GM23338 (cell line): Measurements from ENCODE around the gene SARM1. TPM values are rescaled to one million over a fixed set of nuclear protein-coding genes. Genes with fewer than 3 reads are reported as not detected.
A peak's percentile ranks its signal among the peaks of the same experiment; 100 is the strongest.

ENCODE experiments used
- ATAC-seq: fragments of 200-7000 bp; cut with Tn5 transposase; 3 replicates; pipeline ENCODE4 v1.9.1; 2020
- DNase-seq: peaks from one replicate; pipeline ENCODE4 v3.0.0-alpha.2; 2015; ENCODE audit warnings: low spot score
- H2AFZ ChIP-seq: fragments of 200-600 bp; sonication (generic); 2 replicates; pipeline ENCODE4 v1.8.0; 2016; ENCODE audit warnings: antibody characterized with exemption, mild to moderate bottlenecking, moderate library complexity
- H3F3A ChIP-seq: fragments of 200-600 bp; sonication (generic); replicated peaks from 2 replicates; pipeline ENCODE4 v1.8.0; 2017; ENCODE audit warnings: antibody characterized with exemption, mixed run types, low read depth
- H3K27ac ChIP-seq: fragments of 200-600 bp; sonication (generic); 2 replicates; pipeline ENCODE4 v1.6.1; 2016; ENCODE audit warnings: low read depth
- H3K27me3 ChIP-seq: fragments of 200-600 bp; sonication (generic); 2 replicates; pipeline ENCODE4 v1.8.0; 2016; ENCODE audit warnings: mild to moderate bottlenecking, mixed run types, moderate library complexity; ENCODE audit not compliant: insufficient read depth
- H3K36me3 ChIP-seq: fragments of 200-600 bp; sonication (generic); 2 replicates; pipeline ENCODE4 v1.8.0; 2016; ENCODE audit warnings: mild to moderate bottlenecking; ENCODE audit not compliant: insufficient read depth
- H3K4me1 ChIP-seq: fragments of 200-600 bp; sonication (generic); 2 replicates; pipeline ENCODE4 v1.8.0; 2016; ENCODE audit warnings: mild to moderate bottlenecking, moderate library complexity; ENCODE audit not compliant: insufficient read depth
- H3K4me2 ChIP-seq: fragments of 200-600 bp; sonication (generic); 2 replicates; pipeline ENCODE4 v1.7.1; 2017; ENCODE audit warnings: mixed run types
- H3K4me3 ChIP-seq: fragments of 200-600 bp; sonication (generic); 2 replicates; pipeline ENCODE4 v1.6.1; 2016; ENCODE audit warnings: mixed run types
- H3K79me2 ChIP-seq: fragments of 200-600 bp; sonication (generic); replicated peaks from 2 replicates; pipeline ENCODE4 v1.8.0; 2017; ENCODE audit warnings: mild to moderate bottlenecking; ENCODE audit not compliant: insufficient read depth
- H3K9me2 ChIP-seq: fragments of 200-600 bp; sonication (generic); 2 replicates; pipeline ENCODE4 v1.8.0; 2017; ENCODE audit not compliant: insufficient read depth
- H4K20me1 ChIP-seq: fragments of 200-600 bp; sonication (generic); replicated peaks from 2 replicates; pipeline ENCODE4 v1.8.0; 2017; ENCODE audit warnings: mild to moderate bottlenecking; ENCODE audit not compliant: insufficient read depth
- H3K27ac Mint-ChIP-seq: 2 replicates; pipeline ENCODE4 v1.8.0; 2020; ENCODE audit warnings: inconsistent platforms, mild to moderate bottlenecking, moderate library complexity, mixed read lengths
- H3K27me3 Mint-ChIP-seq: 3 replicates; pipeline ENCODE4 v1.8.0; 2022; ENCODE audit warnings: low read depth, mild to moderate bottlenecking, moderate library complexity, mixed read lengths, inconsistent platforms; ENCODE audit not compliant: insufficient read depth, poor library complexity
- H3K36me3 Mint-ChIP-seq: 3 replicates; pipeline ENCODE4 v1.8.0; 2021; ENCODE audit warnings: low read depth, mild to moderate bottlenecking, inconsistent platforms, moderate library complexity, mixed read lengths
- H3K4me1 Mint-ChIP-seq: 3 replicates; pipeline ENCODE4 v1.8.0; 2020; ENCODE audit warnings: mild to moderate bottlenecking, inconsistent platforms, mixed read lengths
- H3K4me3 Mint-ChIP-seq: 3 replicates; pipeline ENCODE4 v1.8.0; 2021; ENCODE audit warnings: moderate library complexity, mild to moderate bottlenecking, inconsistent platforms, mixed read lengths
- H3K9me3 Mint-ChIP-seq: 3 replicates; pipeline ENCODE4 v1.8.0; 2020; ENCODE audit warnings: moderate library complexity, mild to moderate bottlenecking, inconsistent platforms, mixed read lengths
- CREB1 ChIP-seq: fragments of 250-450 bp; sonication (Bioruptor Pico); IDR thresholded peaks from 2 replicates; pipeline ENCODE4 v1.5.0; 2020; ENCODE audit warnings: low read depth, mild to moderate bottlenecking, moderate library complexity
- CTCF ChIP-seq, 2 experiments: fragments of 200-600 bp in 1 of 2; sonication (generic) in 1 of 2; conservative IDR thresholded peaks; 2 replicates each; pipeline versions ENCODE4 v1.5.1 to v1.6.1; 2016 to 2017; ENCODE audit warnings: antibody characterized with exemption in 2 of 2, low read depth in 2 of 2, mild to moderate bottlenecking in 2 of 2, moderate library complexity in 1 of 2
- EZH2 ChIP-seq: fragments of 200-600 bp; sonication (generic); IDR thresholded peaks from one replicate; pipeline ENCODE4 v1.8.0; 2017; ENCODE audit warnings: antibody characterized with exemption, mild to moderate bottlenecking, low read depth; ENCODE audit not compliant: unreplicated experiment
- EZH2phosphoT487 ChIP-seq: fragments of 200-600 bp; sonication (generic); IDR thresholded peaks from one replicate; pipeline ENCODE4 v1.8.1; 2018; ENCODE audit warnings: antibody characterized with exemption; ENCODE audit not compliant: unreplicated experiment
- JUNB ChIP-seq: IDR thresholded peaks from one replicate; pipeline ENCODE4 v1.6.1; 2016; ENCODE audit warnings: antibody characterized with exemption; ENCODE audit not compliant: unreplicated experiment
- NANOG ChIP-seq: IDR thresholded peaks from 2 replicates; pipeline ENCODE4 v1.6.1; 2016; ENCODE audit warnings: antibody characterized with exemption, borderline replicate concordance
- POLR2AphosphoS5 ChIP-seq: IDR thresholded peaks from 2 replicates; pipeline ENCODE4 v1.6.1; 2016; ENCODE audit warnings: antibody characterized with exemption, low read depth
- STAT1 ChIP-seq: IDR thresholded peaks from one replicate; pipeline ENCODE4 v1.6.1; 2016; ENCODE audit warnings: antibody characterized with exemption; ENCODE audit not compliant: unreplicated experiment
- ZNF114 ChIP-seq: fragments of 250-450 bp; sonication (Bioruptor Pico); IDR thresholded peaks from 2 replicates; pipeline ENCODE4 v1.5.0; 2020; ENCODE audit warnings: mild to moderate bottlenecking, moderate library complexity
- ZNF331 ChIP-seq: fragments of 250-450 bp; sonication (Bioruptor Pico); IDR thresholded peaks from 2 replicates; pipeline ENCODE4 v1.5.0; 2020; ENCODE audit warnings: low read depth, mild to moderate bottlenecking, moderate library complexity
- ZNF462 ChIP-seq: fragments of 250-450 bp; sonication (Bioruptor Pico); IDR thresholded peaks from 2 replicates; pipeline ENCODE4 v1.5.0; 2020; ENCODE audit warnings: mild to moderate bottlenecking, moderate library complexity
- polyA plus RNA-seq: library from polyadenylated mRNA; unstranded; fragments of >200 nt; fragmentation: Nextera tagmentation; extraction: Ambion mirVana; gene quantifications from 2 replicates; pipeline ENCODE4 v1.2.1, GENCODE V29; 2016
- total RNA-seq: library from RNA; depleted of rRNA; stranded (reverse); fragments of >200 nt; shearing (Covaris generic); gene quantifications from 2 replicates; pipeline ENCODE4 v1.2.3, GENCODE V29; 2014
- TF ChIP-seq, protein P1 (sequence below): IDR thresholded peaks from 2 replicates; pipeline ENCODE4 v1.6.1; 2016; ENCODE audit warnings: antibody characterized with exemption
- TF ChIP-seq, protein P2 (sequence below): IDR thresholded peaks from one replicate; pipeline ENCODE4 v1.6.1; 2018; ENCODE audit warnings: antibody characterized with exemption; ENCODE audit not compliant: unreplicated experiment

The SARM1 gene
- total and polyA plus RNA-seq, 2 experiments from 2014 or later: 0.89 to 15.3 TPM

GRCh38 chr17:28404007-28404406 lies 32.5 kb downstream of the SARM1 start:
- Histone ChIP-seq H3K9me2 (no peaks in the 10 kb centered on the region), H2AFZ (no peak overlapping the region), H3K4me3 (no peak overlapping the region), H3F3A (peaks cover 17% of the 10 kb centered on the region), H3K36me3 (no peaks in the 10 kb centered on the region), H3K79me2 (no peaks in the 10 kb centered on the region), H3K4me1 (peaks cover 68% of the 10 kb centered on the region), H3K27me3 (peaks cover 16% of the 10 kb centered on the region), H3K27ac (no peak overlapping the region), H4K20me1 (no peaks in the 10 kb centered on the region), H3K4me2 (peak overlapping the region; percentile 92; the same call in 1 of the 2 replicates)
- Mint-ChIP-seq H3K36me3 (peaks cover 16% of the 10 kb centered on the region), H3K4me3 (peak overlapping the region; percentile 77; the same call in 1 of the 3 replicates), H3K9me3 (no peaks in the 10 kb centered on the region; the same call in 2 of the 3 replicates), H3K27me3 (peaks cover 32% of the 10 kb centered on the region), H3K27ac (no peak overlapping the region), H3K4me1 (peaks cover 66% of the 10 kb centered on the region)
- TF ChIP-seq, protein P1, sequence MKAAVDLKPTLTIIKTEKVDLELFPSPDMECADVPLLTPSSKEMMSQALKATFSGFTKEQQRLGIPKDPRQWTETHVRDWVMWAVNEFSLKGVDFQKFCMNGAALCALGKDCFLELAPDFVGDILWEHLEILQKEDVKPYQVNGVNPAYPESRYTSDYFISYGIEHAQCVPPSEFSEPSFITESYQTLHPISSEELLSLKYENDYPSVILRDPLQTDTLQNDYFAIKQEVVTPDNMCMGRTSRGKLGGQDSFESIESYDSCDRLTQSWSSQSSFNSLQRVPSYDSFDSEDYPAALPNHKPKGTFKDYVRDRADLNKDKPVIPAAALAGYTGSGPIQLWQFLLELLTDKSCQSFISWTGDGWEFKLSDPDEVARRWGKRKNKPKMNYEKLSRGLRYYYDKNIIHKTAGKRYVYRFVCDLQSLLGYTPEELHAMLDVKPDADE: no peak
- TF ChIP-seq ZNF331 (CRISPR knock-in tag) (no peak), CTCF (conservative IDR thresholded peaks at IDR 0.05; ENCODE audit: low read depth in 2 of 2) (no peak), STAT1 (no peak), ZNF114 (CRISPR knock-in tag) (no peak), ZNF462 (CRISPR knock-in tag) (no peak), CREB1 (CRISPR knock-in tag) (no peak), NANOG (no peak), EZH2 (no peak), POLR2AphosphoS5 (no peak), JUNB (no peak), EZH2phosphoT487 (no peak)
- TF ChIP-seq, protein P2, sequence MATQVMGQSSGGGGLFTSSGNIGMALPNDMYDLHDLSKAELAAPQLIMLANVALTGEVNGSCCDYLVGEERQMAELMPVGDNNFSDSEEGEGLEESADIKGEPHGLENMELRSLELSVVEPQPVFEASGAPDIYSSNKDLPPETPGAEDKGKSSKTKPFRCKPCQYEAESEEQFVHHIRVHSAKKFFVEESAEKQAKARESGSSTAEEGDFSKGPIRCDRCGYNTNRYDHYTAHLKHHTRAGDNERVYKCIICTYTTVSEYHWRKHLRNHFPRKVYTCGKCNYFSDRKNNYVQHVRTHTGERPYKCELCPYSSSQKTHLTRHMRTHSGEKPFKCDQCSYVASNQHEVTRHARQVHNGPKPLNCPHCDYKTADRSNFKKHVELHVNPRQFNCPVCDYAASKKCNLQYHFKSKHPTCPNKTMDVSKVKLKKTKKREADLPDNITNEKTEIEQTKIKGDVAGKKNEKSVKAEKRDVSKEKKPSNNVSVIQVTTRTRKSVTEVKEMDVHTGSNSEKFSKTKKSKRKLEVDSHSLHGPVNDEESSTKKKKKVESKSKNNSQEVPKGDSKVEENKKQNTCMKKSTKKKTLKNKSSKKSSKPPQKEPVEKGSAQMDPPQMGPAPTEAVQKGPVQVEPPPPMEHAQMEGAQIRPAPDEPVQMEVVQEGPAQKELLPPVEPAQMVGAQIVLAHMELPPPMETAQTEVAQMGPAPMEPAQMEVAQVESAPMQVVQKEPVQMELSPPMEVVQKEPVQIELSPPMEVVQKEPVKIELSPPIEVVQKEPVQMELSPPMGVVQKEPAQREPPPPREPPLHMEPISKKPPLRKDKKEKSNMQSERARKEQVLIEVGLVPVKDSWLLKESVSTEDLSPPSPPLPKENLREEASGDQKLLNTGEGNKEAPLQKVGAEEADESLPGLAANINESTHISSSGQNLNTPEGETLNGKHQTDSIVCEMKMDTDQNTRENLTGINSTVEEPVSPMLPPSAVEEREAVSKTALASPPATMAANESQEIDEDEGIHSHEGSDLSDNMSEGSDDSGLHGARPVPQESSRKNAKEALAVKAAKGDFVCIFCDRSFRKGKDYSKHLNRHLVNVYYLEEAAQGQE: no peak
- ATAC-seq: no peak
- no peak for DNase-seq
